GM10248 (cell line): ENCODE data around the gene COL23A1.
A peak's percentile ranks its signal among the peaks of the same experiment; 100 is the strongest.

Experiments used
- CTCF ChIA-PET: fragments of 300-600 bp; sonication (Branson Sonifier 250); formaldehyde crosslinking; extraction: SDS; loops from one replicate; lab custom pipeline; 2021; ENCODE audit warnings: antibody characterized with exemption; lab: Yijun Ruan, JAX
- POLR2A ChIA-PET: fragments of 350-650 bp; sonication (Branson Sonifier 250); formaldehyde crosslinking; extraction: SDS; loops from one replicate; lab custom pipeline; 2020; ENCODE audit warnings: antibody characterized with exemption; lab: Yijun Ruan, JAX
- DNase-seq: peaks from one replicate; pipeline ENCODE4 v3.0.0; 2012; ENCODE audit errors: extremely low spot score
- CTCF ChIP-seq: IDR thresholded peaks from 2 replicates; pipeline ENCODE4 v1.5.1; 2012; ENCODE audit warnings: mild to moderate bottlenecking, low read depth; ENCODE audit errors: extremely low read depth, missing control alignments, control extremely low read depth

COL23A1 gene

GRCh38 chr5:178554311-178554710, 35.9 kb downstream of the COL23A1 start:
- ChIA-PET POLR2A (no interaction called here), CTCF (interaction anchor here (1.7 to 3.5 kb wide), 2 partner anchors 271 to 275 kb away, joined by 4 to 41 read pairs; no protein-coding TSS in a partner anchor)
- DNase-seq, result no peak
- no peak for TF ChIP-seq CTCF

- TF ChIP-seq CTCF, result no peak
- CTCF ChIA-PET, result interaction anchor here (1.6 to 3.5 kb wide), 3 partner anchors 93 to 274 kb away, joined by 4 to 41 read pairs (median 4); no protein-coding TSS in a partner anchor
- POLR2A ChIA-PET, result no interaction called here
- DNase-seq, result no peak
Observed at GRCh38 chr5:178553517-178553916, 36.7 kb downstream of the COL23A1 start.

GRCh38 chr5:178551468-178551867, 38.7 kb downstream of the COL23A1 start:
- TF ChIP-seq CTCF, result no peak
- ChIA-PET CTCF (interaction anchor here (1.0 to 3.5 kb wide), 9 partner anchors 9 to 317 kb away, joined by 3 to 41 read pairs (median 4); no protein-coding TSS in a partner anchor), POLR2A (no interaction called here)
- no peak for DNase-seq

GRCh38 chr5:178551059-178551458, 39.1 kb downstream of the COL23A1 start:
- DNase-seq, result no peak
- peak; percentile 35 for TF ChIP-seq CTCF
- POLR2A ChIA-PET, result no interaction called here
- CTCF ChIA-PET, result interaction anchor here (1.2 to 3.5 kb wide), 7 partner anchors 8 to 316 kb away, joined by 4 to 41 read pairs (median 5); no protein-coding TSS in a partner anchor

- POLR2A ChIA-PET, result no interaction called here
- no peak for TF ChIP-seq CTCF
- DNase-seq, result no peak
- CTCF ChIA-PET, result interaction anchor here (1.8 kb wide), 1 partner anchor 265 kb away, joined by 4 read pairs; no protein-coding TSS in a partner anchor
Observed at GRCh38 chr5:178548746-178549145, 41.4 kb downstream of the COL23A1 start.

GRCh38 chr5:178547753-178548415, 42.3 kb downstream of the COL23A1 start:
- TF ChIP-seq CTCF, result no peak
- POLR2A ChIA-PET, result no interaction called here
- CTCF ChIA-PET, result no interaction called here
- DNase-seq, result no peak
